Measurements from ENCODE around the gene GOLGA8N.

Gene GOLGA8N

GRCh38 chr15:32636908-32637567 lies 43.8 kb downstream of the GOLGA8N start:
- TF ChIP-seq ZFX (IDR thresholded peaks at IDR 0.05) (no peak), CTCF (conservative IDR thresholded peaks at IDR 0.05) (no peak)
- no peak overlapping the region for H3K27ac ChIP-seq

- no peak overlapping the region for H3K27ac ChIP-seq
- TF ChIP-seq CTCF (conservative IDR thresholded peaks at IDR 0.05) (no peak), ZFX (IDR thresholded peaks at IDR 0.05) (no peak)
Observed at GRCh38 chr15:32637704-32638103, 44.4 kb downstream of the GOLGA8N start.

- TF ChIP-seq CTCF (conservative IDR thresholded peaks at IDR 0.05) (no peak), ZFX (IDR thresholded peaks at IDR 0.05) (no peak)
- H3K27ac ChIP-seq: no peak within 1 kb of the TSS
Observed at GRCh38 chr15:32641517-32642059, 48.3 kb downstream of the GOLGA8N start, which contains the start of gene SCG5. Gene SCG5, plus strand, starts transcription at chr15:32641710. Its CDS starts 1,883 bp downstream, at chr15:32643593.

- H3K27ac ChIP-seq: no peak overlapping the region
- TF ChIP-seq CTCF (conservative IDR thresholded peaks at IDR 0.05) (no peak), ZFX (IDR thresholded peaks at IDR 0.05) (no peak)
Observed at GRCh38 chr15:32642667-32643435, 49.6 kb downstream of the GOLGA8N start.

GRCh38 chr15:32643907-32644445 lies 50.7 kb downstream of the GOLGA8N start:
- no peak for TF ChIP-seq ZFX (IDR thresholded peaks at IDR 0.05)
- no peak for TF ChIP-seq CTCF (conservative IDR thresholded peaks at IDR 0.05)

GRCh38 chr15:32646291-32646690 lies 53.0 kb downstream of the GOLGA8N start:
- no peak overlapping the region for H3K27ac ChIP-seq
- TF ChIP-seq ZFX (IDR thresholded peaks at IDR 0.05) (no peak), CTCF (conservative IDR thresholded peaks at IDR 0.05) (no peak)

More at GRCh38 chr15:32643907-32644445, 50.7 kb downstream of the GOLGA8N start:
- H3K27ac ChIP-seq: no peak overlapping the region

- H3K27ac ChIP-seq: no peak overlapping the region
- no peak for TF ChIP-seq ZFX (IDR thresholded peaks at IDR 0.05)
- peak; percentile 70 for TF ChIP-seq CTCF (conservative IDR thresholded peaks at IDR 0.05)
Observed at GRCh38 chr15:32649342-32649741, 56.1 kb downstream of the GOLGA8N start.
